NCI-H2107 treated with DMSO at 0.1 percent for 48 hours (cell line): Measurements from ENCODE around the gene SNORC.

ENCODE experiments used
- DNase-seq: peaks from one replicate; lab custom pipeline; 2025; ENCODE audit not compliant: unreplicated experiment; lab: John Stamatoyannopoulos, UW

SNORC gene

DNA sequence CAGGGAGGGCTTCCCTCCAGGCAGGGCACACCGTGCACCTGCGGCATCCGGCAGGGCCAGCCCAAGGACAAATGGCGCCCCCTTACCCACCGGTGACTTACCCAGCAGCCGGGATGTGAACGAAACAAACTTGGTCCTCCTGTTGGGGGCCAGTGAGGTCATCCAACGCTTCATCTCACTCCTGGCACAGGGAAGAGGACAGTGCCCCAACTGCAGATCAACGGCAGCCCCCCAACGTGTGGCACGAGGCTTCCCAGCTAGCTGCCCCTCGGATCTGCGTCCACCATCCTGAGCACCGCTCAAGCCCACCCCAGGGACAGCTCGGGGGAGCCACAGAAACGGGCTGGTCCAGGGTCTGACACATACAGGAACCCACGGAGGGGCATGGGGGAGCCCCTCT lies 12.0 kb downstream of the SNORC start:
- no peak for DNase-seq

GRCh38 chr2:232882505-232883115 lies 12.5 kb downstream of the SNORC start:
- no peak for DNase-seq

- DNase-seq: no peak
These were observed 13.2 kb downstream of the SNORC start for GRCh38 chr2:232883116-232883721.

DNA sequence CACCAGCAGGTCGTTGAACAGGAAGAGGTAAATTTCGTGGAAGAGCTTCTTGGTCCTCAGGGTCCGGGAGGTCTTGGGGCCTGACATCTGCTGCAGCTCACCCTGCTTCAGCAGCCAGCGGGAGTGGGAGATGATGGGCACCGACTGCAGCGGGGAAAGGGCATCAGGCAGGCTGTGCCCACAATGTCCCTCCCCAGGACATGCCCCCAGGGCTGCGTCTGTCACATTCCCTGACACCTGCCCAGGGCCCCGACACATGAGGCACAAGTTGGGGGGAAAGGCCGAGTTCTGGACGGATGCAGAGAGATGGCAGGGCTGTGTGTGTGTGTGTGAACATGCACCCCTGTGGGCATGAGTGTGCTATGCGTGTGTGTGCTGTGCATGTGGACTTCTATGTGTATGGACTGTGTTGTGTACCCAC lies 13.9 kb downstream of the SNORC start:
- no peak for DNase-seq

DNA sequence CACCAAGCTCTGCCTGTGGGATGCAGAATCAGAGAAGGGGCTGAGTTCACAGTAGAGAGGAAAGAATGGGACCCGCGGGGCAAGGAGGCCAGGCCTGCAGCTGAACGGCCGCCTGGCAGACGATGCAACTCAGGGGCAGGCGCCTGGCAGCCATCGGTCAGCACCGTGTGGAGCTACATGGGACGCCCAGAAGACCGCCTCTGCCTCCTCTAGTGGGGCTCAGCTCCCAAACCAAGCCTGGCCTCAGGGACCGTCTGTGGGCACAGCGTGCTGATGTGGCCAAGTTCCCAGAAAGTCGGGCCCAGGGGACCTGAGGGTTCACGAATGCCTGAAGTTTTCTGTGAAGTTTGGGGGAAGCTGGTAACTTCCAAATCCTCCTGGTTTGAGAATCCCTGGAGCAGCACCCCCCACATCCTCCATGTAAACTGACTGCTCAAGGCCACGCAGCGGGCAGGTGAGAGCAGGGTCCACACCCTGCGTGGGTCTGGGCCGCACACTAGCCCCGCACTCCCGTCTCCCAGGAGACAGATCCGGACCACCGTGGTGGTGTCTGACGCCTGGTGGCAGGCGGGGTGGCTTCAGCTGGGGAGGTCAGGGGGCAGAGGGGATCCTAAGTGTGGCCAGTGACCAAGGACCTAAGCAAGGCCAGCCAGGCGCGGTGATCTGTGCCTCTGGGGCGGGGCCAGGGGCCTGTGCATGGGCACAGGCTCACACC lies 14.6 kb downstream of the SNORC start:
- no peak for DNase-seq

DNA sequence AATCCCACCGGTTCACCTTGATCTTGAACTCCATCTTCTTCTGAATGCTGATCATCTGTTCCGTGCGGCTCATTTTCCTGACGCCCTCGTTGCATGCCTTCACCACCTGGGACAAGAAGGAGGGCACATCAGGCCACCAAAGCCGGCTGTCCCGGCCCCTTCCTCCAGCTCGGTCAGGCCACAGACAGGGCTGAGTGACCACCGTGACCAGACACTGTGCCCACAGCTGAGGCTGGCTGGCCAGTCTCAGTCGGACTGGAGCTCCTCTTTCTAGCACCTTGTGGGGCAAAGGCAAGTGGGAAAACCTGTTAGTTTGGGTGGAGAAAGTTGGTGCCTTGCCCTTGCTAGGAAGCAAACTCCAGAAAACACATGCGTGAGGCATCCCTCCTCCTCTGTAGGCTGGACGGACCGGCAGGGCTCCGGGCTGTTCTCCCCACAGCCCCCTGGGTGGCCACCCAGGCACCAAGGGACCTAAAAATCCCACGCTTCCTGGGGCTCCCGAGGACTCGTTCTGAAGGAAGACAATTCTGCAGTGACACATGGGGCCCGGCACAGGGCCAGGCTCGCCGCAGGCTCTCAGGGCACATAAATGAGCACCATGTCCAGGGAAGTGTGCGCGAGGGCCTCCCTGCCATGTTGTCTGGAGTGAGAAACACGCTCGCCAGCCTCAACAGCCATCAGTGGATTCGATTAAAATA lies 15.3 kb downstream of the SNORC start:
- DNase-seq: no peak

DNA sequence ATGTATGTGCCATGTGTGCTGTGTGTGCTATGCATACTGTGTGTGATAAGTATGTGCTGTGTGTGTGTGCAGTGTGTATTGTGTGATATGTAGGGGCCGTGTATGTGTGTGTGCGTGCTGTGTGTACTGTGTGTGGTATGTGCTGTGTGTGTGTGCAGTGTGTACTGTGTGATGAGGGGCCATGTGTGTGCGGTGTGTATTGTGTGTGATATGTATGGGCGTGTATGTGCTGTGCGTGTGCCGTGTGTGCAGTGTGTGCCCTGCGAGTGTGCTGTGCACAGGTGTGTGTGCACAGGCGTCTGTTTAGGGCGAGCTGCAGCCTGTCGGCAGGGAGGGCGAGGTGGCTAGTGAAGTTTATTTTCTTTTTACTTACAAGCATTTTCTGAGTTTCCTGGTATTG lies 16.1 kb downstream of the SNORC start:
- DNase-seq: no peak

DNA sequence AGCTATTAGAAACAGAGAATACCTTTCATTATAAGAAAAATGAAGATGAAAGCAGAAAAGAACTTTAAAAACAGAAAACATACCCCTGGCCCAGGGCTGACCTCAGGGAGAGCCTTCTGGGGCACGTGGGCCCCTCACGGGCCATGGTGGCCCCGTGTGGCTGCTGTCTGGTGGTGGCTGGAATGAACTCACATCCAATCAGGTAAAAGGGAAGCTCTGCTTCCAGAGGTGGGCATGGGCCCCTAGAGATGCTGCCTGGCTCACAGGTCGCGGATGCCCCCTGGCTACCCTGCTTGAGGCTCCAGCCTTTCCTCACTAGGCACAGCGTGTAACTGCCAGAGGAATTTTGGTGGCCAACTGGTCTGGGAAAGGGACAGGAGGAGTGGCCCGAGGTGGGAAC lies 16.6 kb downstream of the SNORC start:
- no peak for DNase-seq

GRCh38 chr2:232887171-232887850 lies 17.2 kb downstream of the SNORC start:
- DNase-seq: no peak

GRCh38 chr2:232888099-232888836 lies 18.2 kb downstream of the SNORC start:
- DNase-seq: no peak

DNA sequence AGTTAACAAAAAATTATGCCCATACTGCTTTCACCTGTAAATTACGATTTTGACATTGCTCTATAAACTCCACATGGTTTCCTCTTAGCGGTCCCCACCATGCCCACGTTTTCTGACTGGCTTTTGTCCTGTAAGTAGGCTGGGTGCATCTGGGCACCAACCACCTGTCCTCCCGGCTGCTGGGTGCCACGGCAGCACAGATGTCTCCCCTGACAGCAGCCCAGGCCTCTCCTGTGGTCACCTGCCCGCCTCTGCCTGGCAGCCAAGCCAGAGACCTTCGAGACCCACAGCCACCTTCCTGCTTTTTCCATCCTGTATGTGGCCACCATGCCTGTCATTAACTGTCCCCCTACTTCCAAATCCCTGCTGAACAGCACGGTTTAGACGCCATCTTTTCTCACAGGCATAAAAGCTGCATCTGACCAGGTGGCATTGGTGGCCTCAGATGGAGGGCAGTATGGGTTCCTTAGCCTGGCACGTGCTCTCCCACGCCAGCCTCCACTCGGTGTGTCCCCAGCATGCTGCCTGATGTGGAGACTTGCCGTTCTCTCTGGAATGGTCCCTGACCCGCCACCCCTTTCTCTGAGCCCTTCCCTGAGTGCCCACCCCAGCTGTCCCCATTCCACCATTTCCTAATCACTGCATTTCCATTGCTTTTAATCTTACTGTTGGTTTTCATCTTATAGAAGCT lies 18.9 kb downstream of the SNORC start:
- DNase-seq: no peak

GRCh38 chr2:232889876-232890401 lies 19.9 kb downstream of the SNORC start:
- DNase-seq: no peak

- DNase-seq: no peak
These were observed 20.5 kb downstream of the SNORC start for GRCh38 chr2:232890536-232890895.

- DNase-seq: peak; percentile 48
These were observed 21.0 kb downstream of the SNORC start for GRCh38 chr2:232890896-232891601.

DNA sequence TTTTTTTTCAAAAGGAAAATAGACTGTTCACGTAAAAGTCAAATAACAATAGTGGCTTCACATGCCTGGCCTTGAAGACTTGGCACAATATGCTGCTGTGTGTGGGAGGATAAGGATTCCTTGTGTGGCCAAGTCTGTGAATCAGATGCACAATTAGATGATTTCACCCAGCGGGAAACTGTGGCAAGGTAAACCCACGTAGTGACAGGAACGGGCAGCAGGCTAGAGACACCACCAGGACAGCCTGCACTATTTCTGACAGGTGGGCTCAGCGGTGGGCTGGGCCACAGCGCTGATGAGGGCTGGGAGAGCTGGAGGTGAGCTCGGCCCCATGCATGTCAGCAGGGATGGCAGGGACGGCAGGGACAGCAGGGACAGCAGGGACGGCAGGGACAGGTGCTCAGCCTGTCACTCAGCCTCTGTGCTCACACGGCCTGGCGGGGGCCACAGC lies 21.6 kb downstream of the SNORC start:
- no peak for DNase-seq

- no peak for DNase-seq
These were observed 22.2 kb downstream of the SNORC start for GRCh38 chr2:232892221-232892620.

DNA sequence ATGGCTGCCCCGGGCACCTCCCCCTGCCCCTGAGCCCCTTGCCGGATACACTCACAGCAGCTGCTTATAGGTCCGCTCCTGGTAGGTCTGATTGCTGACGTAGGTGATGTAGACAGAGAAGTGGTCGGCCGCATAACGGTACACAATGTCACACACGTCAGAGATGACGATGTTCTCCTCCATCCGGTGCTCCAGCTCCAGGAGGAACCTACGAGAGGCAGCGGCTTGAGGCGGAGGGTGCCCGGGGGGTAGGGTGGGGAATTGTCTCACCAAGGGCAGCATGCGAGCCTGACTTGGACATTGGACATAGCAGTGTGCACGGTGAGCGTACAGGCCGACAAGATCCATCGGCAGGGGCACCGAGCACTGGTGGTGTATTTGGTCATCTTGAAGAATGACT lies 22.8 kb downstream of the SNORC start:
- DNase-seq: no peak

DNA sequence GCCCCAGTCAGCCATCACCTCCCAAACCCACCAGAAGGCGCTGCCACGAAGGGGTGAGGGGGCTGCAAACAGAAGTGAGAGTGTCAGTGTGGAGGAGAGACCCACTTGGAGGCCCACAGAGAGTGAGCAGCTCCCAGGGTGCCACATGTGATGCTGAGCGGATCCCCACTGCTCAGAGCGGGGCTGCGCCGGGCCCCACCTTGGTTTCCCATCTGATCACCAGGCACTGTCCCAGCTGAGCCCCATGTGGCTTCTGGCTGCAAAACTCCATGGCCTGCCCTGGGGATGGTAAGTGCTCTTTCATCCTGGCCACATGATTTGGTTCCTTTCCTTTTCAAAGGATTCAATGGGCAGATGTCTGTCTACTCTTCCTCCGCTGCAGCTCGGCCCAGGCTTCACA lies 23.8 kb downstream of the SNORC start:
- no peak for DNase-seq

- no peak for DNase-seq
These were observed 24.2 kb downstream of the SNORC start for GRCh38 chr2:232894251-232894650.
